ENCODE data around the gene TANGO2.

TANGO2 gene

GRCh38 chr22:20101638-20102037, 80.7 kb downstream of the TANGO2 start:
- no peak for DNase-seq (ENCODE audit: low read depth)
- no peak for TF ChIP-seq CTCF (IDR thresholded peaks at IDR 0.05; ENCODE audit: low read depth, low read length)
- no peak overlapping the region for H3K4me3 ChIP-seq (ENCODE audit: low read depth, low read length)

GRCh38 chr22:20102203-20102780, 81.4 kb downstream of the TANGO2 start:
- TF ChIP-seq CTCF (IDR thresholded peaks at IDR 0.05; ENCODE audit: low read depth, low read length) (no peak), MYC (IDR thresholded peaks at IDR 0.05; ENCODE audit: low read depth, low read length) (no peak), POLR2A (IDR thresholded peaks at IDR 0.05; ENCODE audit: extremely low read depth, insufficient read length) (no peak), MAX (IDR thresholded peaks at IDR 0.05; ENCODE audit: low read depth, low read length) (no peak)
- DNase-seq (ENCODE audit: low read depth) = no peak

GRCh38 chr22:20105456-20106204, 84.7 kb downstream of the TANGO2 start:
- H3K4me3 ChIP-seq (ENCODE audit: low read depth, low read length) = no peak overlapping the region
- no peak for DNase-seq (ENCODE audit: low read depth)
- no peak for TF ChIP-seq MAX (IDR thresholded peaks at IDR 0.05; ENCODE audit: low read depth, low read length)
- no peak for TF ChIP-seq CTCF (IDR thresholded peaks at IDR 0.05; ENCODE audit: low read depth, low read length)
- no peak for TF ChIP-seq MYC (IDR thresholded peaks at IDR 0.05; ENCODE audit: low read depth, low read length)
- no peak for TF ChIP-seq POLR2A (IDR thresholded peaks at IDR 0.05; ENCODE audit: extremely low read depth, insufficient read length)

More at GRCh38 chr22:20102203-20102780, 81.4 kb downstream of the TANGO2 start:
- H3K4me3 ChIP-seq (ENCODE audit: low read depth, low read length) = no peak overlapping the region

- no peak for DNase-seq (ENCODE audit: low read depth)
- TF ChIP-seq MAX (IDR thresholded peaks at IDR 0.05; ENCODE audit: low read depth, low read length) (no peak), CTCF (IDR thresholded peaks at IDR 0.05; ENCODE audit: low read depth, low read length) (no peak), MYC (IDR thresholded peaks at IDR 0.05; ENCODE audit: low read depth, low read length) (no peak), POLR2A (IDR thresholded peaks at IDR 0.05; ENCODE audit: extremely low read depth, insufficient read length) (no peak)
- no peak overlapping the region for H3K4me3 ChIP-seq (ENCODE audit: low read depth, low read length)
These were observed 85.4 kb downstream of the TANGO2 start for GRCh38 chr22:20106205-20106848.

- no peak for DNase-seq (ENCODE audit: low read depth)
- TF ChIP-seq POLR2A (IDR thresholded peaks at IDR 0.05; ENCODE audit: extremely low read depth, insufficient read length) (no peak), CTCF (IDR thresholded peaks at IDR 0.05; ENCODE audit: low read depth, low read length) (no peak), MYC (IDR thresholded peaks at IDR 0.05; ENCODE audit: low read depth, low read length) (no peak), MAX (IDR thresholded peaks at IDR 0.05; ENCODE audit: low read depth, low read length) (no peak)
- no peak overlapping the region for H3K4me3 ChIP-seq (ENCODE audit: low read depth, low read length)
These were observed 85.9 kb downstream of the TANGO2 start for GRCh38 chr22:20106849-20107237.

All from NB4 (cell line).